Measurements from ENCODE around the gene RNASE8.

GRCh38 chr14:21054123-21054767, 3.4 kb upstream of the RNASE8 start:
- TF ChIP-seq POLR2A (IDR thresholded peaks at IDR 0.05) (no peak), EP300 (IDR thresholded peaks at IDR 0.05) (no peak)
